HepG2 (cell line): ENCODE measurements around the gene PMVK. TPM values are rescaled to one million over a fixed set of nuclear protein-coding genes. Genes with fewer than 3 reads are reported as not detected.
A peak's percentile ranks its signal among the peaks of the same experiment; 100 is the strongest.

Experiments
- CBX5 ChIP-seq: sonication (generic); formaldehyde crosslinking; IDR thresholded peaks from 2 replicates; pipeline ENCODE4 v1.4.0; 2020; ENCODE audit warnings: missing genetic modification reagents, borderline replicate concordance
- IRX3 ChIP-seq: sonication (generic); formaldehyde crosslinking; IDR thresholded peaks from 2 replicates; pipeline ENCODE4 v1.8.1; 2023; ENCODE audit warnings: mild to moderate bottlenecking, low read depth, missing genetic modification reagents, borderline replicate concordance
- MED13 ChIP-seq: sonication (generic); formaldehyde crosslinking; IDR thresholded peaks from 2 replicates; pipeline ENCODE4 v1.5.0; 2020; ENCODE audit warnings: missing genetic modification reagents
- NCOA1 ChIP-seq: sonication (generic); formaldehyde crosslinking; IDR thresholded peaks from 2 replicates; pipeline ENCODE4 v1.9.0; 2021; ENCODE audit warnings: missing genetic modification reagents
- NFE2L1 ChIP-seq: sonication (generic); formaldehyde crosslinking; IDR thresholded peaks from 2 replicates; pipeline ENCODE4 v1.4.0; 2020; ENCODE audit warnings: missing genetic modification reagents, mild to moderate bottlenecking, borderline replicate concordance
- RORA ChIP-seq: sonication (generic); formaldehyde crosslinking; IDR thresholded peaks from 2 replicates; pipeline ENCODE4 v1.5.0; 2020; ENCODE audit warnings: mild to moderate bottlenecking, missing genetic modification reagents, moderate library complexity
- SNAI1 ChIP-seq: sonication (generic); formaldehyde crosslinking; IDR thresholded peaks from 2 replicates; pipeline ENCODE4 v1.5.0; 2020; ENCODE audit warnings: mild to moderate bottlenecking, missing genetic modification reagents, borderline replicate concordance
- STAG1 ChIP-seq: sonication (generic); formaldehyde crosslinking; IDR thresholded peaks from 2 replicates; pipeline ENCODE4 v1.4.0; 2020; ENCODE audit warnings: missing genetic modification reagents
- TCF7 ChIP-seq: sonication (generic); IDR thresholded peaks from 2 replicates; pipeline ENCODE4 v1.6.1; 2016; ENCODE audit warnings: antibody characterized with exemption, low read depth
- ZNF101 ChIP-seq: sonication (generic); formaldehyde crosslinking; IDR thresholded peaks from 2 replicates; pipeline ENCODE4 v1.4.0; 2020; ENCODE audit warnings: mild to moderate bottlenecking, low read depth, missing genetic modification reagents, borderline replicate concordance
- ZNF746 ChIP-seq: sonication (generic); formaldehyde crosslinking; IDR thresholded peaks from 2 replicates; pipeline ENCODE4 v1.8.0; 2022; ENCODE audit warnings: mild to moderate bottlenecking, missing genetic modification reagents
- polyA plus RNA-seq, 8 experiments: library from polyadenylated mRNA; depleted of rRNA in 3 of 8; stranded (reverse) in 7 of 8; unstranded in 1 of 8; fragments of >200 nt; fragmentation: Illumina TruSeq in 4 of 8; extraction: Trizol in 4 of 8; gene quantifications; 2 replicates each; pipeline versions ENCODE4 v1.2.1 to v1.2.3, GENCODE V29; 2011 to 2016; ENCODE audit warnings: low read depth in 4 of 8, missing spikeins in 1 of 8, mixed read lengths in 1 of 8; ENCODE audit not compliant: insufficient read depth in 1 of 8
- total RNA-seq, 5 experiments: library from RNA; depleted of rRNA; stranded (reverse); fragments of >200 nt; fragmentation: Illumina TruSeq; extraction: Trizol; gene quantifications; 2 replicates each; pipeline ENCODE4 v1.2.3, GENCODE V29; 2016; ENCODE audit warnings: low read depth in 1 of 5
- TF ChIP-seq, protein P1 (sequence below): sonication (generic); formaldehyde crosslinking; IDR thresholded peaks from 2 replicates; pipeline ENCODE4 v1.9.0; 2021; ENCODE audit warnings: missing genetic modification reagents, borderline replicate concordance
- TF ChIP-seq, protein P2 (sequence below): sonication (generic); formaldehyde crosslinking; IDR thresholded peaks from 2 replicates; pipeline ENCODE4 v1.4.0; 2020; ENCODE audit warnings: missing genetic modification reagents, borderline replicate concordance
- TF ChIP-seq, protein P3 (sequence below): sonication (generic); formaldehyde crosslinking; conservative IDR thresholded peaks from 2 replicates; pipeline ENCODE4 v1.8.0; 2022; ENCODE audit warnings: mild to moderate bottlenecking, moderate library complexity, missing genetic modification reagents
- TF ChIP-seq, protein P4 (sequence below): sonication (generic); formaldehyde crosslinking; IDR thresholded peaks from 2 replicates; pipeline ENCODE4 v1.5.0; 2020; ENCODE audit warnings: missing genetic modification reagents
- TF ChIP-seq, protein P5 (sequence below): sonication (generic); formaldehyde crosslinking; IDR thresholded peaks from 2 replicates; pipeline ENCODE4 v1.4.0; 2020; ENCODE audit warnings: missing genetic modification reagents, borderline replicate concordance

Gene PMVK
- total and polyA plus RNA-seq, 2 of the 13 experiments (the other 11 are each of a cell fraction or from before 2014, with no cell fraction given) = 3.9 to 12.6 TPM

DNA sequence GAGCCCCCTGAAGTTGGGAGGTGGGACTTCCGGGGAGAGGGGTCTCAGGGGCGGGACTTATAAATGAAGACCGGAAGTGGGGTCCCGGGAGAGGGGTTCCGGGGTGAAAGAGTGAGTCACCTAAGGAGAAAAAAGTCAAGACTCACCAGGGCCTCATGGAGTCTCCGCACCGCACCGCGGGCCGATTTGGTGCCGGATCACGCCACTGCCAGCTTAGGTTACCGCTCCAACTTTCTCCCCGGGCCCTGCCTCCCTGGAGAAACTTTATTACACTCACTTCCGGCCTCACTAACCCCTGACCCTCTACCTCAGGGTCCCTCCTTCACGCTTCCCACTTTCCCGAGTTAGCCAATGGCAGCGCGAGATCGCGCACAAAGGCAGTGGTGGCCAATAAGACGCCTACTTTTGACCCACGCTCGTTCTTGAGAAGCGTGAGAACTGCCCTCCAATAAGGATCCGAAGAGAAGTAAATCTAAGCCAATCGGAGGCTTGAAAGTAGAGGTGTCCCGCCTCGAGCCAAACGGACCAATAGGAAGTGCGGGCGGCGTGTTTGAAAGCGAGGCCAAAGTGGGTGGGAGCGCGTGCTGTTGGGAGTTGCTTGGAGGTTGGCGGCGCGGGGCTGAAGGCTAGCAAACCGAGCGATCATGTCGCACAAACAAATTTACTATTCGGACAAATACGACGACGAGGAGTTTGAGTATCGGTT, 37.7 kb upstream of the PMVK start, which contains the start of gene CKS1B (continued):
- no peak for TF ChIP-seq NCOA1 (CRISPR knock-in tag)
- TF ChIP-seq, protein P1, sequence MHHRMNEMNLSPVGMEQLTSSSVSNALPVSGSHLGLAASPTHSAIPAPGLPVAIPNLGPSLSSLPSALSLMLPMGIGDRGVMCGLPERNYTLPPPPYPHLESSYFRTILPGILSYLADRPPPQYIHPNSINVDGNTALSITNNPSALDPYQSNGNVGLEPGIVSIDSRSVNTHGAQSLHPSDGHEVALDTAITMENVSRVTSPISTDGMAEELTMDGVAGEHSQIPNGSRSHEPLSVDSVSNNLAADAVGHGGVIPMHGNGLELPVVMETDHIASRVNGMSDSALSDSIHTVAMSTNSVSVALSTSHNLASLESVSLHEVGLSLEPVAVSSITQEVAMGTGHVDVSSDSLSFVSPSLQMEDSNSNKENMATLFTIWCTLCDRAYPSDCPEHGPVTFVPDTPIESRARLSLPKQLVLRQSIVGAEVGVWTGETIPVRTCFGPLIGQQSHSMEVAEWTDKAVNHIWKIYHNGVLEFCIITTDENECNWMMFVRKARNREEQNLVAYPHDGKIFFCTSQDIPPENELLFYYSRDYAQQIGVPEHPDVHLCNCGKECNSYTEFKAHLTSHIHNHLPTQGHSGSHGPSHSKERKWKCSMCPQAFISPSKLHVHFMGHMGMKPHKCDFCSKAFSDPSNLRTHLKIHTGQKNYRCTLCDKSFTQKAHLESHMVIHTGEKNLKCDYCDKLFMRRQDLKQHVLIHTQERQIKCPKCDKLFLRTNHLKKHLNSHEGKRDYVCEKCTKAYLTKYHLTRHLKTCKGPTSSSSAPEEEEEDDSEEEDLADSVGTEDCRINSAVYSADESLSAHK (CRISPR knock-in tag) = no peak
- TF ChIP-seq, protein P2, sequence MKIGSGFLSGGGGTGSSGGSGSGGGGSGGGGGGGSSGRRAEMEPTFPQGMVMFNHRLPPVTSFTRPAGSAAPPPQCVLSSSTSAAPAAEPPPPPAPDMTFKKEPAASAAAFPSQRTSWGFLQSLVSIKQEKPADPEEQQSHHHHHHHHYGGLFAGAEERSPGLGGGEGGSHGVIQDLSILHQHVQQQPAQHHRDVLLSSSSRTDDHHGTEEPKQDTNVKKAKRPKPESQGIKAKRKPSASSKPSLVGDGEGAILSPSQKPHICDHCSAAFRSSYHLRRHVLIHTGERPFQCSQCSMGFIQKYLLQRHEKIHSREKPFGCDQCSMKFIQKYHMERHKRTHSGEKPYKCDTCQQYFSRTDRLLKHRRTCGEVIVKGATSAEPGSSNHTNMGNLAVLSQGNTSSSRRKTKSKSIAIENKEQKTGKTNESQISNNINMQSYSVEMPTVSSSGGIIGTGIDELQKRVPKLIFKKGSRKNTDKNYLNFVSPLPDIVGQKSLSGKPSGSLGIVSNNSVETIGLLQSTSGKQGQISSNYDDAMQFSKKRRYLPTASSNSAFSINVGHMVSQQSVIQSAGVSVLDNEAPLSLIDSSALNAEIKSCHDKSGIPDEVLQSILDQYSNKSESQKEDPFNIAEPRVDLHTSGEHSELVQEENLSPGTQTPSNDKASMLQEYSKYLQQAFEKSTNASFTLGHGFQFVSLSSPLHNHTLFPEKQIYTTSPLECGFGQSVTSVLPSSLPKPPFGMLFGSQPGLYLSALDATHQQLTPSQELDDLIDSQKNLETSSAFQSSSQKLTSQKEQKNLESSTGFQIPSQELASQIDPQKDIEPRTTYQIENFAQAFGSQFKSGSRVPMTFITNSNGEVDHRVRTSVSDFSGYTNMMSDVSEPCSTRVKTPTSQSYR (CRISPR knock-in tag) = no peak; the same call in 1 of the 2 replicates
- peak; percentile 10; the same call in 1 of the 2 replicates for TF ChIP-seq MED13
- TF ChIP-seq, protein P3, sequence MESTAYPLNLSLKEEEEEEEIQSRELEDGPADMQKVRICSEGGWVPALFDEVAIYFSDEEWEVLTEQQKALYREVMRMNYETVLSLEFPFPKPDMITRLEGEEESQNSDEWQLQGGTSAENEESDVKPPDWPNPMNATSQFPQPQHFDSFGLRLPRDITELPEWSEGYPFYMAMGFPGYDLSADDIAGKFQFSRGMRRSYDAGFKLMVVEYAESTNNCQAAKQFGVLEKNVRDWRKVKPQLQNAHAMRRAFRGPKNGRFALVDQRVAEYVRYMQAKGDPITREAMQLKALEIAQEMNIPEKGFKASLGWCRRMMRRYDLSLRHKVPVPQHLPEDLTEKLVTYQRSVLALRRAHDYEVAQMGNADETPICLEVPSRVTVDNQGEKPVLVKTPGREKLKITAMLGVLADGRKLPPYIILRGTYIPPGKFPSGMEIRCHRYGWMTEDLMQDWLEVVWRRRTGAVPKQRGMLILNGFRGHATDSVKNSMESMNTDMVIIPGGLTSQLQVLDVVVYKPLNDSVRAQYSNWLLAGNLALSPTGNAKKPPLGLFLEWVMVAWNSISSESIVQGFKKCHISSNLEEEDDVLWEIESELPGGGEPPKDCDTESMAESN (CRISPR knock-in tag) = peak; percentile 75; the same call in 1 of the 2 replicates
- 0 out of 2 replicates have a peak, but pooled peaks have one; percentile 14 for TF ChIP-seq SNAI1 (CRISPR knock-in tag)
- TF ChIP-seq IRX3 = peak; percentile 75; the same call in 1 of the 2 replicates
- TF ChIP-seq ZNF101 = no peak
- TF ChIP-seq, protein P4, sequence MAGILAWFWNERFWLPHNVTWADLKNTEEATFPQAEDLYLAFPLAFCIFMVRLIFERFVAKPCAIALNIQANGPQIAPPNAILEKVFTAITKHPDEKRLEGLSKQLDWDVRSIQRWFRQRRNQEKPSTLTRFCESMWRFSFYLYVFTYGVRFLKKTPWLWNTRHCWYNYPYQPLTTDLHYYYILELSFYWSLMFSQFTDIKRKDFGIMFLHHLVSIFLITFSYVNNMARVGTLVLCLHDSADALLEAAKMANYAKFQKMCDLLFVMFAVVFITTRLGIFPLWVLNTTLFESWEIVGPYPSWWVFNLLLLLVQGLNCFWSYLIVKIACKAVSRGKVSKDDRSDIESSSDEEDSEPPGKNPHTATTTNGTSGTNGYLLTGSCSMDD (CRISPR knock-in tag) = no peak
- TF ChIP-seq TCF7 = peak; percentile 57; the same call in 1 of the 2 replicates
- TF ChIP-seq ZNF746 (CRISPR knock-in tag) = 0 out of 2 replicates have a peak, but pooled peaks have one; percentile 44
- TF ChIP-seq STAG1 (CRISPR knock-in tag) = no peak
- no peak for TF ChIP-seq RORA (CRISPR knock-in tag)
- no peak for TF ChIP-seq CBX5 (CRISPR knock-in tag)
- TF ChIP-seq, protein P5, sequence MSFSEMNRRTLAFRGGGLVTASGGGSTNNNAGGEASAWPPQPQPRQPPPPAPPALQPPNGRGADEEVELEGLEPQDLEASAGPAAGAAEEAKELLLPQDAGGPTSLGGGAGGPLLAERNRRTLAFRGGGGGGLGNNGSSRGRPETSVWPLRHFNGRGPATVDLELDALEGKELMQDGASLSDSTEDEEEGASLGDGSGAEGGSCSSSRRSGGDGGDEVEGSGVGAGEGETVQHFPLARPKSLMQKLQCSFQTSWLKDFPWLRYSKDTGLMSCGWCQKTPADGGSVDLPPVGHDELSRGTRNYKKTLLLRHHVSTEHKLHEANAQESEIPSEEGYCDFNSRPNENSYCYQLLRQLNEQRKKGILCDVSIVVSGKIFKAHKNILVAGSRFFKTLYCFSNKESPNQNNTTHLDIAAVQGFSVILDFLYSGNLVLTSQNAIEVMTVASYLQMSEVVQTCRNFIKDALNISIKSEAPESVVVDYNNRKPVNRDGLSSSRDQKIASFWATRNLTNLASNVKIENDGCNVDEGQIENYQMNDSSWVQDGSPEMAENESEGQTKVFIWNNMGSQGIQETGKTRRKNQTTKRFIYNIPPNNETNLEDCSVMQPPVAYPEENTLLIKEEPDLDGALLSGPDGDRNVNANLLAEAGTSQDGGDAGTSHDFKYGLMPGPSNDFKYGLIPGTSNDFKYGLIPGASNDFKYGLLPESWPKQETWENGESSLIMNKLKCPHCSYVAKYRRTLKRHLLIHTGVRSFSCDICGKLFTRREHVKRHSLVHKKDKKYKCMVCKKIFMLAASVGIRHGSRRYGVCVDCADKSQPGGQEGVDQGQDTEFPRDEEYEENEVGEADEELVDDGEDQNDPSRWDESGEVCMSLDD (CRISPR knock-in tag) = peak; percentile 99; the same call in 1 of the 2 replicates
- TF ChIP-seq NFE2L1 (CRISPR knock-in tag) = no peak
